Cerebellar nuclear complex (tissue), 1 donor: Measurements from ENCODE around the gene ARHGAP45.
A peak's percentile ranks its signal among the peaks of the same experiment; 100 is the strongest.

Experiments
- DNase-seq, 2 experiments: peaks; one replicate each; lab custom pipeline; 2025; lab: John Stamatoyannopoulos, UW

The ARHGAP45 gene

DNA sequence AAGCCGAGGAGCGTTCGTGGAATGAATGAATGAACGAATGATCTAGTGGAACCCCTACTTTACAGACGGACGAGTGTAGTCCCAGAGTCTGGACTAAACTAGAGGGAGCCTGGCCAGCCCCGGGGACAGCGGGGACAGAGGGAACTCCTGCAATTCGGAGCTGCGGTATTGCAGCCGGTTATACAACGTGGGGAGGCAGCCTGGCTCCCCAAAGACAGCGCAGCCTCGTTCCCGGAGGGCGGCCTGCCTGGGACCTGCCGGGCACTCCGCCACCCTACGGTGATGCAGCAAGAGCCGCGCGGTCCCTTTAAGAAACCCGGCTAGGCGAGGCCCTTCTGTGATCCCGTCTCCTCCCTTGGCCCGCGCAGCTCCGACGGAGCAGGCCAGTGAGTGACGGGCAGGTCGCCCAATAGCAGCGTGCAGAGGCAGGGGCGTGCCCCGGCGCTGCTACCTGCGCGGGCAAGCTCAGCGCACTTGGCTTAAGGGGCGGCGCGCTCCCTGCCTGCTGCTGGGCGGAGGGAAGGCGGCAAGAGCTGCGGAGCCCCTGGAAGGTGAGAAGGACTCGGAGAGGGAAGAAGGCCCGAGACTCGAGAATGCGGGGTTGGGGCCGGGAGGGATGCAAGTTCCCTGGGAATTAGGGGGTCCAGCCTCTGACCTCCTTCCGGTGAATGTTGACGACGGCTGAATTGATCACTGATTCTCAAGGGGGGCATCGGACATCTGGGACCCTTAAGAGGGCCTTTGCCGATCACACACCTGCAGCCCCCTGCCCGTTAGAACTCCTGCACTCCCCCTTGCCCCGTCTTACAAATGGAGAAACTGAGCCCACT lies 27.1 kb upstream of the ARHGAP45 start, which contains the start of gene ABCA7:
Gene ABCA7, plus strand, starts transcription at position 462 of the 830 bp plus-strand sequence. CDS start 1,255 bp downstream, outside the sequence.
- DNase-seq: peak; percentile 64 to 93

DNA sequence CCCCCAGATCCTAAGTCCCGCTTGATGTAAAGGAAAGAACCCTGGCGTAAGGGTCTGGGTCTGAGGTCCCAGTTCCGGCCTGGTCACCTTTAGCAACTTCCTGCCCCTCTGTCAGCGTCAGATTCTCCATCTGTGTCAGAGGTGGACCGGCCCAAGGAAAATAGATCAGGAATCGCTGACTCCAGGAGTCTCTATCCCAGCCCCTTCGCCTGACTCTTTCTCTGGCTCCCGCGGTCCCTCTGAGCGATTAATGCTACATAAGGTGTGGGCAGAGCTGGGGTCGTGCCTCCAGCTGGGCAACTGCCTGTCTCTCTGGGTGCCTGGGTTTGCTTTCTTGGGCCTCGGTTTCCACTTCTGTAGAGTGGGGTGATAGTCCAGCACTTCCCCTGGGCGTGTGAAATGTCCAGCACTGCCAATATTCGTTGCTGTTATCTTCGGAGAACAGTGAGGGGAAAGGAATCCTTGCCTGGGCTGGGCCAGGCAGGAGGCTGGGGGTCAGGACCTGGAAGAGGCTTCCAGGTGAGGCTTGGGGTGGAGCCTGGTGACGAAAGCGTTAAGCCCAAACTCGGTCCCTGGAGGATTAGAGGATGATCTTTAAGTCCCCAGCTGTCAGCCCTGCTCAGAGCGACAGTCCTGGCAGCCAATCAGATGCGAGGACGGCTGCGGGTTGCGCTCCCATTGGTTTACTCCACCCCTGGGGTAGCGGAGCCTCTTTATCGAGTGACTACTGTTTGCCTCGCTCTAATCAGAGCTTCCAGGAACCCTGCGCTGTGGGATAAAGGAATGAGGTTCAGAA lies 26.3 kb upstream of the ARHGAP45 start:
- DNase-seq: peak; percentile 18 to 75

DNA sequence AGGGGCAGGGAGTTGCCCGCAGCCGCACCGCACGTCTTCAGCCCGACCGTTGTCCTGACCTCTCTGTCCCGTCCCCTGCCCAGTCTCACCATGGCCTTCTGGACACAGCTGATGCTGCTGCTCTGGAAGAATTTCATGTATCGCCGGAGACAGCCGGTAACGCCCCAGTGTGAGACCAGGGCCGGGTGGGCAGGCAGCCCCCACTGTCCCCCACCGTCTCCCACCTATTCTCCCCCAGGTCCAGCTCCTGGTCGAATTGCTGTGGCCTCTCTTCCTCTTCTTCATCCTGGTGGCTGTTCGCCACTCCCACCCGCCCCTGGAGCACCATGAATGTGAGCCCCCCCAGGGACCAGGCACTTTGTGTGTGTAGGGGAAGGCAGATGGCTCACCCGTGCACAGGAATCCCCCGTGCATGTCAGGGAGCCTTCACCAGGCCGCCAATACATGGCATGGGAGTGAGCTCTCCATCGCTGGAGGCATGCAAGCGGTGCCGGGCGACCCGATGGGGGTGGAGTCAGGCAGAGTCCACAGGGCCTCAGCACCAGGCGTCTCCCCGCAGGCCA lies 25.6 kb upstream of the ARHGAP45 start:
- no peak for DNase-seq

DNA sequence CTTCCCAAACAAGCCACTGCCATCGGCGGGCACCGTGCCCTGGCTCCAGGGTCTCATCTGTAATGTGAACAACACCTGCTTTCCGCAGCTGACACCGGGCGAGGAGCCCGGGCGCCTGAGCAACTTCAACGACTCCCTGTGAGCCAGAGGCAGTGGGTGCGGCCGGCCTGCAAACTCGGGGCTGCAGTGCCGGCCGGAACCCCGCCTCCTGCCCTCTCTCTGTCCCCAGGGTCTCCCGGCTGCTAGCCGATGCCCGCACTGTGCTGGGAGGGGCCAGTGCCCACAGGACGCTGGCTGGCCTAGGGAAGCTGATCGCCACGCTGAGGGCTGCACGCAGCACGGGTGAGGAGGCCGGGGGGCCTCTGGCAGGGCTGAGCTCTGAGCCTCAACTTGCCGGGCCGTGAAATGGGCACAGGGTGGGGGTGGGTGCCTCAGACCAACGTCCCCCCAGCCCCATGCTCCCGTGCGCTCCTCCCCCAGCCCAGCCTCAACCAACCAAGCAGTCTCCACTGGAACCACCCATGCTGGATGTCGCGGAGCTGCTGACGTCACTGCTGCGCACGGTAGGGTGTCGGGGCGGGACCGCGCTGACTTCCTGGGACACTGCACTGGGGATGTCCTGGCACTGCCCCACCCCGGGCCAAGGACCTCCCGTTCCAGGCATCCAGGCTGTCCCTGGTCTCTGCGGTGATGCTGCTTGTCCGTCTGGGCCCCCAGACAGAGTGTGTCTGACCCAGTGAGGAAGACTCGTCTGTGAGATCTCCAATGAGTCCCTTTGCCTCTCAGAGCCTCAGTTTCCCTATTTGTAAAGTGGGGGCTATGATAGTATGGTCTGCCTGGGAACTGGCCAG lies 24.9 kb upstream of the ARHGAP45 start:
- no peak for DNase-seq

DNA sequence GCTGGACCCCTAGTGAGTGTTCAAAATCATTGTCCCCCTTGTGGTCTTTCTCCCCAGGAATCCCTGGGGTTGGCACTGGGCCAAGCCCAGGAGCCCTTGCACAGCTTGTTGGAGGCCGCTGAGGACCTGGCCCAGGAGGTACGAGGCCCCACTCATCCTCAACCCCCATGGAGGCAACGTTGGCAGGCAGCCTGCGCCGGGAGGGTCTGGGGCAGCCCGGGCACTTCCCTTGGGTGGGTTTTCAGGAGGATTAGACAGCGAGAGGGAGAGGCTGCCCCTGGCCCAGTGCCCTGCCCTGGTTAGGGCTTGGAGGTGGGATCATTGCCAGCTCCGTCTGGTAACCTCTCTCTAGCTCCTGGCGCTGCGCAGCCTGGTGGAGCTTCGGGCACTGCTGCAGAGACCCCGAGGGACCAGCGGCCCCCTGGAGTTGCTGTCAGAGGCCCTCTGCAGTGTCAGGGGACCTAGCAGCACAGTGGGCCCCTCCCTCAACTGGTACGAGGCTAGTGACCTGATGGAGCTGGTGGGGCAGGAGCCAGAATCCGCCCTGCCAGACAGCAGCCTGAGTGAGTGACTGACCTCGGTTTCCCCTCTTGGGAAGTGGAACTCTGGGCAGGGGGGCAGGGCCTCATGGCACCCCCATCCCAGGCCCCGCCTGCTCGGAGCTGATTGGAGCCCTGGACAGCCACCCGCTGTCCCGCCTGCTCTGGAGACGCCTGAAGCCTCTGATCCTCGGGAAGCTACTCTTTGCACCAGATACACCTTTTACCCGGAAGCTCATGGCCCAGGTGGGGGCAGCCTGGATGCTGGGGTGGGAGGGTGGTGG lies 24.1 kb upstream of the ARHGAP45 start:
- DNase-seq: no peak

DNA sequence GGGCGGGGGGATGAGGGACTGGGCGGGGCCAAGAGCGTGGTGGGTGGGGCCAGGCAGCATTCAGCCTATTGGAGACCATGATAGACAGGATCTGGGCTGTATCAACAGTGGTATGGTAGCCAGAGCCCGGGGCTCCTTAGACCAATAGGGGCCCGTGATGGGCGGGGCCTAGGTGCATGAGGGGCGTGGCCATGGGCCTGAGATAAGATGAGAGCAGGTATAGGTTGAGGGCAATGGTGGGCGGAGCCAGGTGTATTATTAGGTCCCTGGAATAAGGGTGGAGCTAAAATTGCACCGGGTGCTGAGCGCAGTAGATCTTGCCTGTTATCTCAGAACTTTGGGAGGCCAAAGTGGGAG lies 21.7 kb upstream of the ARHGAP45 start:
- DNase-seq: no peak

DNA sequence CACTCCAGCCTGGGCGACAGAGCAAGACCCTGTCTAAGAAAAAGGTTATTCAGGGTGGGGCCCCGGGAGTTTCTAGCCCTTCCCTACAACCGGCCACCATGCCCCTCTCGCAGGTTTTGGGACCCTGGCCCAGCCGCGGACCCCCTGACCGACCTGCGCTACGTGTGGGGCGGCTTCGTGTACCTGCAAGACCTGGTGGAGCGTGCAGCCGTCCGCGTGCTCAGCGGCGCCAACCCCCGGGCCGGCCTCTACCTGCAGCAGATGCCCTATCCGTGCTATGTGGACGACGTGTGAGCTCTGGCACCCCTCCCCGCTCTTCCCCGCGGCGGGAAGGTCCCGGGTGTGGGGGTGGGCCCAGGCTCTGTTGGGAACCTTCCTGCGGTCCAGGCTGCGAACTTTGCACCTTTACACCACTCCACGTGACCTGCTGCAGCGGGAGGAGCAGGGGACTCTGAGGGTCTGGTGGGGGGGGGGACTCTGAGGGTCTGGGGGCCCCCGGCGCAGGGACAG lies 20.8 kb upstream of the ARHGAP45 start:
- DNase-seq: no peak

DNA sequence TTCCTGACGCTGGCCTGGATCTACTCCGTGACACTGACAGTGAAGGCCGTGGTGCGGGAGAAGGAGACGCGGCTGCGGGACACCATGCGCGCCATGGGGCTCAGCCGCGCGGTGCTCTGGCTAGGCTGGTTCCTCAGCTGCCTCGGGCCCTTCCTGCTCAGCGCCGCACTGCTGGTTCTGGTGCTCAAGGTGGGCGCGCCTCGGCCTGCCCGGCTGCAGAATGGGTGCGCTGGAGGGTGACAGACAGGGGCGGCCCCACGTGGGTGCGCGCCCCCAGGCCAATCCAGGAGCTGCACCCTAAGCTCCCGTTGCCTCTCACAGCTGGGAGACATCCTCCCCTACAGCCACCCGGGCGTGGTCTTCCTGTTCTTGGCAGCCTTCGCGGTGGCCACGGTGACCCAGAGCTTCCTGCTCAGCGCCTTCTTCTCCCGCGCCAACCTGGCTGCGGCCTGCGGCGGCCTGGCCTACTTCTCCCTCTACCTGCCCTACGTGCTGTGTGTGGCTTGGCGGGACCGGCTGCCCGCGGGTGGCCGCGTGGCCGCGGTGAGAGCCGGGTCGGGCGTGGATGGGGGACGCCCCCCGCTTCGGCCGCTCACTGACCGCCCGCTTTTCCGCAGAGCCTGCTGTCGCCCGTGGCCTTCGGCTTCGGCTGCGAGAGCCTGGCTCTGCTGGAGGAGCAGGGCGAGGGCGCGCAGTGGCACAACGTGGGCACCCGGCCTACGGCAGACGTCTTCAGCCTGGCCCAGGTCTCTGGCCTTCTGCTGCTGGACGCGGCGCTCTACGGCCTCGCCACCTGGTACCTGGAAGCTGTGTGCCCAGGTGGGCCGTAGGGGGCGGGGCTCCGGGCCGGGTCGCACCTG lies 19.9 kb upstream of the ARHGAP45 start:
- DNase-seq: no peak

DNA sequence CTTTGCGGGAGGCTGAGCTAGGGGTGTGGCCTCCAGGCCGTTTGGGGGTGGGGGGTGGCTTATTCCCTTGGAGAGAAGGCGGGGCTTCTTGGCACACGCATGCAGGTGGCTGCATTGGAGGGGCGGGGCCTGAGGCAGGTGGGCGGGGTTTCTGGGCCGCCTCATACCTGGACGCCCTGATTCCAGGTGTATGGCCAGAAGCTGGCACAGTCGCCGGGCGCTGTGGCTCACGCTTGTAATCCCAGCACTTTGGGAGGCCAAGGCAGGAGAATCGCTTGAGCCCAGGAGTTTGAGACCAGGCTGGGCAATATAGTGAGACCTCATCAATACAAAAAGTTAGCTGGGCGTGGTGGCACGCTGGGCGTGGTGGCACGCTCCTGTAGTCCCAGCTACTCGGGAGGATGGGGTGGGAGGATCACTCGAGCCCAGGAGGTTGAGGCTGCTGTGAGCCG lies 19.2 kb upstream of the ARHGAP45 start:
- no peak for DNase-seq

DNA sequence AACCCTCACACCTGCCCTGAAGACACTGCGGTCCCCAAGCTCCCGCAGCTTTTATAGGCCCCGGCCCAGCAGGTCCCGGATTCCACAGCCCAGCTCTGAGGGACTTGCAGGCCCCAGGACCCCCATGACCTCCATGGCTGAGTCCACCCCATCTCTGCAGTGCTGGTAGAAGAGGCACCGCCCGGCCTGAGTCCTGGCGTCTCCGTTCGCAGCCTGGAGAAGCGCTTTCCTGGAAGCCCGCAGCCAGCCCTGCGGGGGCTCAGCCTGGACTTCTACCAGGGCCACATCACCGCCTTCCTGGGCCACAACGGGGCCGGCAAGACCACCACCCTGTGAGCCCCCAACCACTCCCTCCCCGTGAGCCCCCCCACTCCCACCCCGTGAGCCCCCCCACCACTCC lies 17.9 kb upstream of the ARHGAP45 start:
- DNase-seq: no peak

DNA sequence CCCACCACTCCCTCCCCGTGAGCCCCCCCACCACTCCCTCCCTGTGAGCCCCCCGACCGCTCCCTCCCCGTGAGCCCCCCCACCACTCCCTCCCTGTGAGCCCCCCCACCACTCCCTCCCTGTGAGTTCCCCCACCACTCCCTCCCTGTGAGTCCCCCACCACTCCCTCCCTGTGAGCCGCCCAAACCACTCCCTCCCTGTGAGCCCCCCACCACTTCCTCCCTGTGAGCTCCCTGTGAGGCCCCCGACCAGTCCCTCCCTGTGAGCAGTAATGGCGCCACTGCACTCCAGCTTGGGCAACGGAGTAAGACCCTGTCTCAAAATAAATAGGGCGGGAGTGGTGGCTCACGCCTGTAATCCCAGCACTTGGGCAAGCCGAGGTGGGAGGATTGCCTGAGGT lies 17.2 kb upstream of the ARHGAP45 start:
- no peak for DNase-seq

DNA sequence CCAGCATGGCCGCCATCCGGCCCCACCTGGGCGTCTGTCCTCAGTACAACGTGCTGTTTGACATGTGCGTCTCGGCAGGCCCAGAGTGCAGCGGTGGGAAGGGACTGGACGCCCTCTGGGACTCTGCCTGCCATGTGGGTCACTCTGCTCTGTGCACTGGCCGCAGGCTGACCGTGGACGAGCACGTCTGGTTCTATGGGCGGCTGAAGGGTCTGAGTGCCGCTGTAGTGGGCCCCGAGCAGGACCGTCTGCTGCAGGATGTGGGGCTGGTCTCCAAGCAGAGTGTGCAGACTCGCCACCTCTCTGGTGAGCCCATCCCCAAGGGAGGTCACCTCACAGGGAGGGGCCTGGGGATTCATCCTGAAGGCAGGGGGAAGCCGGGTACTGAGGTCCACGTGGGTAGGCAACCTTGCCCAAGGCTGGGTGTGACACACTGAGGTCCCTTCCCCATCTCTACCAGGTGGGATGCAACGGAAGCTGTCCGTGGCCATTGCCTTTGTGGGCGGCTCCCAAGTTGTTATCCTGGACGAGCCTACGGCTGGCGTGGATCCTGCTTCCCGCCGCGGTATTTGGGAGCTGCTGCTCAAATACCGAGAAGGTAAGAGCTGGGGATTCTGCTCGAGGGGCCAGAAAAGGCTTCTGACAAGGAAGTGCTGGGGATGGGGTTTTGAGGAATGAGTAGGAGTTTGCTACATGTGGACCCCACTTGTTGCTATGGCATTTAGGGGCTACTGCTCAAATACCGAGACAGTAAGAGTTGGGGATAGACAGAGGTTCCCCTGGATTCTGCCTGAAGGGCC lies 15.8 kb upstream of the ARHGAP45 start:
- no peak for DNase-seq

DNA sequence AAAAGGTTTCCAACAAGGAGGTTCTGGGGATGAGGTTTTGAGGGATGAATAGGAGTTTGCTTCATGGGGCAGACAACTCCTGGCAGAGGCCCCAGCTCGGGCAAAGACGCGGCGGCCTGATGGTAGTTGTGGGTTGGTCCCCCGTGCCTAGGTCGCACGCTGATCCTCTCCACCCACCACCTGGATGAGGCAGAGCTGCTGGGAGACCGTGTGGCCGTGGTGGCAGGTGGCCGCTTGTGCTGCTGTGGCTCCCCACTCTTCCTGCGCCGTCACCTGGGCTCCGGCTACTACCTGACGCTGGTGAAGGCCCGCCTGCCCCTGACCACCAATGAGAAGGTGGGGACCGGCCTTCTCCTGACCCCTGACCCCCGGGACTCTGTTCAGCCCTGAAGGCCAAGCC lies 15.2 kb upstream of the ARHGAP45 start:
- DNase-seq: no peak

DNA sequence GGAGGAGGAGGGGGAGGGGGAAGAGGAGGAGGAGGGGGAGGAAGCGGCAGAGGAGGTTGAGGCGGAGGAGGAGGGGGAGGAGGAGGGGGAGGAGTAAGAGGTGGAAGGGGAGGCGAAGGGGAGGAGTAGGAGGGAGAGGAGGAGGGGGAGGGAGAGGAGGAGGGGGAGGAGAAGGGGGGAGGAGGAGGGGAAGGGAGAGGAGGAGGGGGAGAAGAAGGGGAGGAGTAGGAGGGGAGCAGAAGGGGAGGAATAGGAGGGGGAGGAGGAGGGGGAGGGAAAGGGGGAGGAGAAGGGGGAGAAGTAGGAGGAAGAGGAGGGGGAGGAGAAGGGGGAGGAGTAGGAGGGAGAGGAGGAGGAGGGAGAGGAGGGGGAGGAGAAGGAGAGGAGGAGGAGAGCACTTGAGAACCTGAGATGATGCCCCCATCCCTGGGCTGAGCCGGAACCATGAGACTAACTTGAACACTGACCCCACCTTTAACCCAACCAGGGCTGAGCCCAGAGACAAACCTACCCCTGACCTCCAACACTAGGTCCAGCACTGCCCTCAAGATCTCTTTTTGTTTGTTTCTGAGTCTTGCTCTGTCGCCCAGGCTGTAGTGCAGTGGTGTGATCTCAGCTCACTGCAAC lies 14.5 kb upstream of the ARHGAP45 start:
- DNase-seq: no peak

DNA sequence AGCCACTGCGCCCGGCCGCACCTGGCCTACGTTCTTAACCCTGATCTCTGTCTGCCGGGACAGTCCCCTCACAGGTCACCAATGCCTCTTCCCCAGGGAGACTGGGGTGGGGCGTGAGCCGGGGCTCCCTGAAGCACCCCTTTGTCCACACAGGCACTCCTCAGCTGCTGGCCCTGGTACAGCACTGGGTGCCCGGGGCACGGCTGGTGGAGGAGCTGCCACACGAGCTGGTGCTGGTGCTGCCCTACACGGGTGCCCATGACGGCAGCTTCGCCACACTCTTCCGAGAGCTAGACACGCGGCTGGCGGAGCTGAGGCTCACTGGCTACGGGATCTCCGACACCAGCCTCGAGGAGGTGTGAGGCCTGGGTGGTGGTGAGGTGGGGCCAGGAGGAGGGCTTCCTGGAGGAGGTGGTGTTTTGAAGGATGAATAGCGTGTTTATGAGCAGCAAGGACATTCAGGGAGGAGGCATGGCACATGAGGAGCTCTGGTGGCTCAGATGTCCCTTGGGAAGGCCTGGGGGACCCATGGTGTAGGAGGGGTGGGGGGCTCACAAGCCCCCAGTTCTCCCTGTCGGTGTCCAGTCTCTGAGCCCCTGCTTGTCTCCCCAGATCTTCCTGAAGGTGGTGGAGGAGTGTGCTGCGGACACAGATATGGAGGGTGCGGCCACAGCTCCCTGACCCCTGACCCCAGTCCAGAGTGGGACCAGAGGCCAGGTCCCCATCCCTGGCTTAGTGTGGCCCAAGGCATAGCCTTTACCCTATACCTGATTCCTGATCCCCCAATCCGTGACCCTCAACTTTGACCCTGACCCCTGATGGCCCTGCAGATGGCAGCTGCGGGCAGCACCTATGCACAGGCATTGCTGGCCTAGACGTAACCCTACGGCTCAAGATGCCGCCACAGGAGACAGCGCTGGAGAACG lies 13.5 kb upstream of the ARHGAP45 start:
- DNase-seq: no peak

DNA sequence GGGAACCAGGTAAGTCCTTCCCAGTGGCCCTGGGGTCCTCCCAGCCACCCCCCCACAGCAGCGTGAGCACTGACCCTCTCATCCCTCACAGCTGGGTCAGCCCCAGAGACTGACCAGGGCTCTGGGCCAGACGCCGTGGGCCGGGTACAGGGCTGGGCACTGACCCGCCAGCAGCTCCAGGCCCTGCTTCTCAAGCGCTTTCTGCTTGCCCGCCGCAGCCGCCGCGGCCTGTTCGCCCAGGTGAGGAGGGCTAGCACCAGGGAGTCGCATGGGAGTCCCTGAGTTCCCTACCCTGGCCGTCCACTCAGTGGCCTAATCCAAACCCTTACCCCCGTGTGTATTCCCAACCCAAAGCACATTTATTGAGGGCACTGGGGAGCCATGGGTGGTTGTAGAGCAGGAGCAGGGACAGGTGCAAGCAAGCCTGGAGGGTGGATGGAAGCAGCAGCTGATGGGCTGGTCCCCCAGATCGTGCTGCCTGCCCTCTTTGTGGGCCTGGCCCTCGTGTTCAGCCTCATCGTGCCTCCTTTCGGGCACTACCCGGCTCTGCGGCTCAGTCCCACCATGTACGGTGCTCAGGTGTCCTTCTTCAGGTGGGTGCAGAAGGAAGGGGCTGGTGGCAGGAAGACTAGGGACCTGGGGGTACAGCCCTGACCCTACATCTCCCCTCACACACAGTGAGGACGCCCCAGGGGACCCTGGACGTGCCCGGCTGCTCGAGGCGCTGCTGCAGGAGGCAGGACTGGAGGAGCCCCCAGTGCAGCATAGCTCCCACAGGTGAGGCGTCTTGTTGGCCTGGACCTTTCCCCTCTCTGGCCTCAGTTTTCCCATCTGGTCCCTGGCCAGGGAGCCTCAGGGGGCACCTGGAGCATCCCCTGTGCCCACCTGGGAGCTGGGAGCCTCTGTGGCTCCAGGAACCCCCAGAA lies 12.6 kb upstream of the ARHGAP45 start:
- no peak for DNase-seq
